ENCODE measurements around the gene WFDC8. TPM values are rescaled to one million over a fixed set of nuclear protein-coding genes. Genes with fewer than 3 reads are reported as not detected.
A peak's percentile ranks its signal among the peaks of the same experiment; 100 is the strongest.

The WFDC8 gene
- total RNA-seq: 1 to 10 TPM in 1 of 4 donors, under 1 TPM in 1, not detected in 2; 0.78 to 1.3 TPM

GRCh38 chr20:45579184-45579583 is at the start of gene WFDC8:
WFDC8 (minus strand) TSS chr20:45579284; CDS start chr20:45579247, 37 bp downstream.
- H3K4me1 ChIP-seq: peaks cover 13 to 21% of the 10 kb centered on the region in 2 donors
- H3K27me3 ChIP-seq: no peaks in the 10 kb centered on the region
- H3K27ac ChIP-seq: no peak within 1 kb of the TSS
- TF ChIP-seq POLR2A (IDR thresholded peaks at IDR 0.05) (no peak), CTCF (IDR thresholded peaks at IDR 0.05) (no peak)
- intact Hi-C loops (cut with DNase I): no loop called here
- peak; percentile 18 to 41 for DNase-seq
- WGBS, 2 donors: 56% methylated on average over 4 of the region's 4 CpGs
- no peak within 1 kb of the TSS for H3K4me3 ChIP-seq (replicated peaks in 1 of 3)
- H3K36me3 ChIP-seq: no peaks in the 10 kb centered on the region
- H3K9me3 ChIP-seq: no peaks in the 10 kb centered on the region

DNA sequence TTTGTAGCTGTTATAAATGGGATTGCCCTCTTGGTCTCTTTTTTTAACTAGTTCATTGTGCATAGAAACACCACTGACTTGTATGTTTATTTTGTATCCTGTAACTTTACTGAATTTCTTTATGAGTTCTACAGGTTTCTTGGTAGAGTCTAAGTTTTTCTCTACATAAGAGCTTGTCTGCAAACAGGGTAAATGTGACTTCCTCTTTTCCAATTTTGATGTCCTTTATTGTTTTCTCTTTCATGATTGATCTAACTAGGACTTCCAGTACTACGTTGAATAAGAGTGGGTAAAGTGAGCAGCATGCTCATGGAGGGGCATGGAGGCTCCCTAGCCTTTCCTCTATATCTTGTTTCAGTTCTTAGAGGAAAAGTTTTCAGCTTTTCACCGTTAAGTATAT is 47.5 kb upstream of the WFDC8 start:
- TF ChIP-seq POLR2A (IDR thresholded peaks at IDR 0.05): no peak
- TF ChIP-seq CTCF (IDR thresholded peaks at IDR 0.05): no peak
- WGBS, 2 donors: 73 to 78% methylated on average over 2 of the region's 2 CpGs
- no peaks in the 10 kb centered on the region for H3K36me3 ChIP-seq
- H3K27ac ChIP-seq: no peak overlapping the region
- H3K9me3 ChIP-seq: no peaks in the 10 kb centered on the region
- H3K4me3 ChIP-seq (replicated peaks in 1 of 3): no peak overlapping the region
- no peaks in the 10 kb centered on the region for H3K27me3 ChIP-seq
- H3K4me1 ChIP-seq: no peaks in the 10 kb centered on the region
- intact Hi-C loops (cut with DNase I): no loop called here
- DNase-seq: no peak

- Histone ChIP-seq H3K4me1 (no peaks in the 10 kb centered on the region), H3K27ac (no peak overlapping the region), H3K27me3 (no peaks in the 10 kb centered on the region), H3K36me3 (no peaks in the 10 kb centered on the region), H3K9me3 (no peaks in the 10 kb centered on the region), H3K4me3 (replicated peaks in 1 of 3) (no peak overlapping the region)
- no peak for DNase-seq
- TF ChIP-seq POLR2A (IDR thresholded peaks at IDR 0.05) (no peak), CTCF (IDR thresholded peaks at IDR 0.05) (no peak)
- intact Hi-C loops (cut with DNase I): no loop called here
- 82 to 85% methylated on average over 2 of the region's 2 CpGs for WGBS, 2 donors
Observed at GRCh38 chr20:45621593-45621992, 42.5 kb upstream of the WFDC8 start.

DNA sequence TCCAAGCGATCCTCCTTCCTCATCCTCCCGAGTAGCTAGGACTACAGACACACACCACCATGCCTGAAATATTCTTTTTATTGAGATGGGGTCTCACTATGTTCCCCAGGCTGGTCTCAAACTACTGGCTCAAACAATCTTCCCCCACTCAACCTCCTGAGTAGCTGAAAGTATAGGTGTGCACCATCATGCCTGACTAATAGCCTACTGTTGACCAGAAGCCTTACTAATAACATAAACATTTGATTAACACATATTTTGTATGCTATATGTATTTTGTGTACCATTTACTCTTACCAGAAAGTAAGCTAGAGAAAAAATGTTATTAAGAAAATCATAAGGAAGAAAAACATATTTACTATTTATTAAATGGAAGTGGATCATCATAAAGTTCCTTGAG is 38.5 kb upstream of the WFDC8 start:
- no peaks in the 10 kb centered on the region for H3K36me3 ChIP-seq
- 91 to 96% methylated on average over 2 of the region's 2 CpGs for WGBS, 2 donors
- no peak for DNase-seq

DNA sequence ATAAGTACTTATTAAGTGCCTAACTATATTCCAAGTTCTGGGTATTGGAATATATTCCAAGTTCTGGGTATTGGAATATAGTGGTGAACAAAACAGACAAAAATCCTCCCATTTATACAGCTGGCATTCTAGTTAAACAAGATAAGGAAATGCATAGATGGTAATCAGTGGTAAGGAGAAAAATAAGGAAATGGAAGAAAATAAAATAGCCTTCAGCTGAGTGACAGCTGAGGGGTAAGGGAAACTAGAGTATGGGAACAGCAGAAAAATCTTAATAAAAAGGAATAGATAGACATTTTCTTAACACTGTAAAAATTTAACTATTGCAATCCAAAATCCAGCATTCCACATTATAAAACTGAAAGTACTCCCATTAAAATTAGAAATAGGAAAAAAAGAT is 33.2 kb upstream of the WFDC8 start:
- intact Hi-C loops (cut with DNase I): no loop called here
- Histone ChIP-seq H3K4me1 (peaks cover 0 to 5% of the 10 kb centered on the region in 2 donors), H3K4me3 (replicated peaks in 1 of 3) (no peak overlapping the region), H3K27ac (no peak overlapping the region), H3K9me3 (no peaks in the 10 kb centered on the region), H3K27me3 (no peaks in the 10 kb centered on the region), H3K36me3 (no peaks in the 10 kb centered on the region)
- TF ChIP-seq POLR2A (IDR thresholded peaks at IDR 0.05) (no peak), CTCF (IDR thresholded peaks at IDR 0.05) (no peak)
- no peak for DNase-seq

More for the DNA sequence above, 38.5 kb upstream of the WFDC8 start:
- no peak overlapping the region for H3K4me3 ChIP-seq (replicated peaks in 1 of 3)
- H3K9me3 ChIP-seq: no peaks in the 10 kb centered on the region
- H3K27ac ChIP-seq: no peak overlapping the region
- intact Hi-C loops (cut with DNase I): no loop called here
- no peaks in the 10 kb centered on the region for H3K27me3 ChIP-seq
- TF ChIP-seq CTCF (IDR thresholded peaks at IDR 0.05) (no peak), POLR2A (IDR thresholded peaks at IDR 0.05) (no peak)
- peaks cover 0 to 5% of the 10 kb centered on the region in 2 donors for H3K4me1 ChIP-seq

Measured in thyroid gland (tissue), 4 donors.